ENCODE data around the gene FASTKD2. TPM values are rescaled to one million over a fixed set of nuclear protein-coding genes. Genes with fewer than 3 reads are reported as not detected.
"Not testable (repeated sequence)": the region's sequence is repeated elsewhere in the genome, so short reads cannot be mapped to it uniquely, and the experiment has no call there.

FASTKD2 gene
- total RNA-seq, 3 donors from 2014 or later (not counting 1 experiment from before 2014, with no cell fraction given): 15.9 to 21.6 (median 17.0) TPM

GRCh38 chr2:206804326-206804725, 38.9 kb downstream of the FASTKD2 start:
- Mint-ChIP-seq H3K4me3 (no peak overlapping the region), H3K27me3 (ENCODE audit: low read depth in 2 of 2) (peaks cover 0 to 4% of the 10 kb centered on the region in 2 donors), H3K36me3 (no peaks in the 10 kb centered on the region), H3K9me3 (no peaks in the 10 kb centered on the region), H3K27ac (no peak overlapping the region), H3K4me1 (peaks cover 7% of the 10 kb centered on the region in 2 donors)
- Histone ChIP-seq H3K27me3 (ENCODE audit: control insufficient read depth, insufficient read depth, low read length) (no peaks in the 10 kb centered on the region), H3K36me3 (ENCODE audit: control insufficient read depth, insufficient read depth, low read length) (no peaks in the 10 kb centered on the region), H3K4me1 (ENCODE audit: control insufficient read depth, insufficient read depth, low read length) (peaks cover 4% of the 10 kb centered on the region), H3K9me3 (ENCODE audit: control insufficient read depth, insufficient read depth, low read length) (no peaks in the 10 kb centered on the region), H3K4me3 (ENCODE audit: low read length) (no peak overlapping the region), H3K27ac (ENCODE audit: low read length) (no peak overlapping the region)
- TF ChIP-seq CTCF (IDR thresholded peaks at IDR 0.05): no peak
- no peak for DNase-seq
- 73% methylated on average over 5 of the region's 5 CpGs for WGBS (ENCODE audit: insufficient coverage)
- intact Hi-C loops (cut with micrococcal nuclease): loop anchor here (10.0 kb wide), 1 partner anchor 550 kb away; no protein-coding TSS in a partner anchor
- ATAC-seq: no peak

- H3K9me3 ChIP-seq (ENCODE audit: control insufficient read depth, insufficient read depth, low read length): no peaks in the 10 kb centered on the region
- no peaks in the 10 kb centered on the region for H3K4me1 ChIP-seq (ENCODE audit: control insufficient read depth, insufficient read depth, low read length)
- Mint-ChIP-seq H3K4me1 (peaks cover 0 to under 1% of the 10 kb centered on the region in 2 donors), H3K9me3 (no peaks in the 10 kb centered on the region), H3K27me3 (ENCODE audit: low read depth in 2 of 2) (peaks cover 0 to 4% of the 10 kb centered on the region in 2 donors), H3K4me3 (no peak overlapping the region), H3K27ac (no peak overlapping the region), H3K36me3 (no peaks in the 10 kb centered on the region)
- intact Hi-C loops (cut with micrococcal nuclease): loop anchor here (10.0 kb wide), 1 partner anchor 549 kb away; no protein-coding TSS in a partner anchor
- no peaks in the 10 kb centered on the region for H3K27me3 ChIP-seq (ENCODE audit: control insufficient read depth, insufficient read depth, low read length)
- no peak for TF ChIP-seq CTCF (IDR thresholded peaks at IDR 0.05)
- 77% methylated on average over 6 of the region's 6 CpGs for WGBS (ENCODE audit: insufficient coverage)
- no peak overlapping the region for H3K27ac ChIP-seq (ENCODE audit: low read length)
- DNase-seq (no peak), ATAC-seq (no peak)
- no peak overlapping the region for H3K4me3 ChIP-seq (ENCODE audit: low read length)
- H3K36me3 ChIP-seq (ENCODE audit: control insufficient read depth, insufficient read depth, low read length): no peaks in the 10 kb centered on the region
These were observed 40.6 kb downstream of the FASTKD2 start for GRCh38 chr2:206805887-206806607.

GRCh38 chr2:206807624-206808023, 42.2 kb downstream of the FASTKD2 start:
- not testable (repeated sequence) for H3K4me3 ChIP-seq (ENCODE audit: low read length); H3K27me3 Mint-ChIP-seq (ENCODE audit: low read depth in 2 of 2); H3K36me3 Mint-ChIP-seq; H3K27ac ChIP-seq (ENCODE audit: low read length); H3K27me3 ChIP-seq (ENCODE audit: control insufficient read depth, insufficient read depth, low read length); DNase-seq; H3K9me3 ChIP-seq (ENCODE audit: control insufficient read depth, insufficient read depth, low read length); H3K9me3 Mint-ChIP-seq; H3K4me1 Mint-ChIP-seq; H3K36me3 ChIP-seq (ENCODE audit: control insufficient read depth, insufficient read depth, low read length); ATAC-seq; H3K27ac Mint-ChIP-seq; H3K4me1 ChIP-seq (ENCODE audit: control insufficient read depth, insufficient read depth, low read length); H3K4me3 Mint-ChIP-seq
- intact Hi-C loops (cut with micrococcal nuclease): loop anchor here (10.0 kb wide), 1 partner anchor 547 kb away; no protein-coding TSS in a partner anchor
- WGBS (ENCODE audit: insufficient coverage): 73% methylated on average over 1 of the region's 3 CpGs

- H3K9me3 Mint-ChIP-seq; H3K27me3 ChIP-seq (ENCODE audit: control insufficient read depth, insufficient read depth, low read length); H3K27ac Mint-ChIP-seq; H3K4me1 Mint-ChIP-seq; DNase-seq; H3K27me3 Mint-ChIP-seq (ENCODE audit: low read depth in 2 of 2); H3K4me3 Mint-ChIP-seq; H3K4me1 ChIP-seq (ENCODE audit: control insufficient read depth, insufficient read depth, low read length); intact Hi-C loops (cut with micrococcal nuclease); H3K36me3 Mint-ChIP-seq; H3K9me3 ChIP-seq (ENCODE audit: control insufficient read depth, insufficient read depth, low read length); H3K36me3 ChIP-seq (ENCODE audit: control insufficient read depth, insufficient read depth, low read length); H3K4me3 ChIP-seq (ENCODE audit: low read length); ATAC-seq; H3K27ac ChIP-seq (ENCODE audit: low read length): not testable (repeated sequence)
- over 99% methylated on average over 5 of the region's 5 CpGs for WGBS (ENCODE audit: insufficient coverage)
These were observed 47.1 kb downstream of the FASTKD2 start for GRCh38 chr2:206812471-206812870.

Data from natural killer cell (primary cell).